Sigmoid colon (tissue), 7 donors: Measurements from ENCODE around the gene CHCHD2. TPM values are rescaled to one million over a fixed set of nuclear protein-coding genes. Genes with fewer than 3 reads are reported as not detected.
"Not testable (repeated sequence)": the region's sequence is repeated elsewhere in the genome, so short reads cannot be mapped to it uniquely, and the experiment has no call there.

Experiments
- DNase-seq: peaks from one replicate; pipeline ENCODE4 v3.0.0-alpha.2; 2019
- H3K27ac ChIP-seq, 4 donors: fragments of 200-600 bp; sonication (generic); one replicate each; pipeline ENCODE4 v1.5.1; 2016 to 2019; ENCODE audit warnings: mild to moderate bottlenecking in 1 of 4
- H3K27me3 ChIP-seq, 3 donors: fragments of 200-600 bp; sonication (generic); one replicate each; pipeline ENCODE4 v1.5.1; 2019; ENCODE audit warnings: mild to moderate bottlenecking in 1 of 3
- H3K36me3 ChIP-seq, 4 donors: fragments of 200-600 bp; sonication (generic); one replicate each; pipeline ENCODE4 v1.5.1; 2016 to 2019
- H3K4me1 ChIP-seq, 4 donors: fragments of 200-600 bp; sonication (generic); one replicate each; pipeline ENCODE4 v1.5.1; 2017 to 2019
- H3K4me3 ChIP-seq, 4 donors: fragments of 200-600 bp; sonication (generic); one replicate each; pipeline ENCODE4 v1.5.1; 2017 to 2019; ENCODE audit warnings: mild to moderate bottlenecking in 2 of 4, moderate library complexity in 1 of 4
- H3K9me3 ChIP-seq, 4 donors: fragments of 200-600 bp in 3 of 4; sonication (generic) in 3 of 4; one replicate each; pipeline versions ENCODE4 v1.5.1 to v1.6.1; 2013 to 2019
- CTCF ChIP-seq, 4 experiments: fragments of 450-650 bp in 3 of 4; fragments of 200-600 bp in 1 of 4; IDR thresholded peaks; one replicate each; pipeline ENCODE4 v1.5.1; 2016 to 2019; ENCODE audit warnings: antibody characterized with exemption in 4 of 4, mild to moderate bottlenecking in 3 of 4, moderate library complexity in 2 of 4
- EP300 ChIP-seq, 4 donors: sonication (generic); formaldehyde crosslinking; IDR thresholded peaks; one replicate each; pipeline ENCODE4 v1.6.1; 2017; ENCODE audit warnings: antibody characterized with exemption in 4 of 4
- POLR2A ChIP-seq, 2 donors: fragments of 450-650 bp; IDR thresholded peaks; one replicate each; pipeline ENCODE4 v1.6.1; 2016; ENCODE audit warnings: antibody characterized with exemption in 2 of 2, mild to moderate bottlenecking in 2 of 2, moderate library complexity in 2 of 2
- POLR2AphosphoS5 ChIP-seq, 4 donors: sonication (generic); formaldehyde crosslinking; IDR thresholded peaks; one replicate each; pipeline ENCODE4 v1.6.1; 2017; ENCODE audit warnings: antibody characterized with exemption in 4 of 4
- WGBS, 2 donors: extraction: QIAGEN DNeasy Blood & Tissue Kit; methylation state at CpG; one replicate each; pipeline ENCODE4 v1.1.7; 2013; 5-methylcytosine and 5-hydroxymethylcytosine counted together
- intact Hi-C: fragments of 100-400 bp; cut with DNase I; formaldehyde crosslinking; loops from one replicate; pipeline ENCODE4 v1.15.1; 2023
- polyA plus RNA-seq, 3 donors: library from polyadenylated mRNA; stranded (reverse); fragments of 200-250 nt; gene quantifications; one replicate each; pipeline ENCODE4 v1.2.3, GENCODE V29; 2013
- total RNA-seq, 4 donors: library from RNA; depleted of rRNA; stranded (reverse); fragments of >200 nt; gene quantifications; one replicate each; pipeline ENCODE4 v1.1.0, GENCODE V29; 2016
- donor health status: healthy with polysubstance abuse.
- donor health status: Bipolar disorder and iron deficiency.
- donor health status: healthy.

Gene CHCHD2
- total and polyA plus RNA-seq, 7 donors, result 315 to 769 (median 508) TPM

GRCh38 chr7:56105508-56105907 lies 768 bp downstream of the CHCHD2 start:
- peaks cover 29 to 40% (median 32%) of the 10 kb centered on the region in 4 donors for H3K36me3 ChIP-seq
- WGBS, 2 donors, result 8 to 20% methylated on average over 6 of the region's 6 CpGs
- peak overlapping the region; percentile 81 to 96 (median 88) for H3K4me3 ChIP-seq
- TF ChIP-seq POLR2A (IDR thresholded peaks at IDR 0.05) (no peak), CTCF (IDR thresholded peaks at IDR 0.05) (no peak), EP300 (IDR thresholded peaks at IDR 0.05) (no peak), POLR2AphosphoS5 (IDR thresholded peaks at IDR 0.05) (no peak)
- H3K9me3 ChIP-seq, result no peaks in the 10 kb centered on the region
- no peak for DNase-seq
- intact Hi-C loops, result no loop called here
- H3K27ac ChIP-seq, result peak overlapping the region; percentile 90 to 98 (median 94)
- H3K27me3 ChIP-seq, result no peaks in the 10 kb centered on the region
- H3K4me1 ChIP-seq, result peaks cover 0 to 25% (median 15%) of the 10 kb centered on the region in 4 donors

GRCh38 chr7:56104138-56104537 lies 2.1 kb downstream of the CHCHD2 start:
- H3K9me3 ChIP-seq, intact Hi-C loops, H3K27me3 ChIP-seq, H3K27ac ChIP-seq, H3K4me3 ChIP-seq: not testable (repeated sequence)
- DNase-seq, result peak; percentile 12
- H3K36me3 ChIP-seq, result peaks cover 31 to 54% (median 40%) of the 10 kb centered on the region in 4 donors
- 90% methylated on average over 9 of the region's 9 CpGs for WGBS, 2 donors
- peaks cover 0 to 25% (median 15%) of the 10 kb centered on the region in 4 donors for H3K4me1 ChIP-seq

- intact Hi-C loops, result no loop called here
- no peak for DNase-seq
Observed at GRCh38 chr7:56099653-56100052, 6.6 kb downstream of the CHCHD2 start.

GRCh38 chr7:56098187-56099008 lies 7.9 kb downstream of the CHCHD2 start:
- not testable (repeated sequence) for H3K27ac ChIP-seq

More at GRCh38 chr7:56099653-56100052, 6.6 kb downstream of the CHCHD2 start:
- Histone ChIP-seq H3K4me1 (peaks cover 0 to 21% (median 3%) of the 10 kb centered on the region in 4 donors), H3K36me3 (peaks cover 31 to 60% (median 40%) of the 10 kb centered on the region in 4 donors), H3K27ac (no peak overlapping the region), H3K27me3 (no peaks in the 10 kb centered on the region), H3K9me3 (no peaks in the 10 kb centered on the region), H3K4me3 (no peak overlapping the region)
- no peak for TF ChIP-seq CTCF (IDR thresholded peaks at IDR 0.05)
- TF ChIP-seq POLR2A (IDR thresholded peaks at IDR 0.05), result no peak
- no peak for TF ChIP-seq EP300 (IDR thresholded peaks at IDR 0.05)
- TF ChIP-seq POLR2AphosphoS5 (IDR thresholded peaks at IDR 0.05), result no peak
- WGBS, 2 donors, result 86 to 93% methylated on average over 3 of the region's 3 CpGs

GRCh38 chr7:56097700-56098099 lies 8.6 kb downstream of the CHCHD2 start:
- H3K27ac ChIP-seq, result peak overlapping the region in 1 of 4 donors; percentile 43

More at GRCh38 chr7:56098187-56099008, 7.9 kb downstream of the CHCHD2 start:
- Histone ChIP-seq H3K4me1 (peaks cover 0 to 12% (median 3%) of the 10 kb centered on the region in 4 donors), H3K36me3 (peaks cover 22 to 49% (median 36%) of the 10 kb centered on the region in 4 donors)
- intact Hi-C loops, H3K4me3 ChIP-seq, H3K9me3 ChIP-seq, H3K27me3 ChIP-seq: not testable (repeated sequence)
- WGBS, 2 donors, result 95 to 98% methylated on average over 8 of the region's 8 CpGs
- DNase-seq, result peak; percentile 25

More at GRCh38 chr7:56097700-56098099, 8.6 kb downstream of the CHCHD2 start:
- no peaks in the 10 kb centered on the region for H3K27me3 ChIP-seq
- TF ChIP-seq CTCF (IDR thresholded peaks at IDR 0.05) (no peak), POLR2A (IDR thresholded peaks at IDR 0.05) (no peak), EP300 (IDR thresholded peaks at IDR 0.05) (no peak), POLR2AphosphoS5 (IDR thresholded peaks at IDR 0.05) (peak in 2 of 4 donors; percentile 27 to 44)
- DNase-seq, result peak; percentile 79
- intact Hi-C loops, result no loop called here
- no peak overlapping the region for H3K4me3 ChIP-seq
- no peaks in the 10 kb centered on the region for H3K9me3 ChIP-seq
- peaks cover 15 to 42% (median 30%) of the 10 kb centered on the region in 4 donors for H3K36me3 ChIP-seq
- peaks cover 0 to 19% (median 10%) of the 10 kb centered on the region in 4 donors for H3K4me1 ChIP-seq
- WGBS, 2 donors, result 71 to 74% methylated on average over 5 of the region's 5 CpGs
